GM19468 (cell line): ENCODE data around the gene CRACR2B.

ENCODE experiments used
- ATAC-seq: cut with Tn5 transposase; IDR thresholded peaks from one replicate; pipeline ENCODE4 v1.9.1; 2021; ENCODE audit warnings: mild to moderate bottlenecking, moderate library complexity, moderate number of reproducible peaks; ENCODE audit not compliant: unreplicated experiment; ENCODE audit errors: extremely low read depth

The CRACR2B gene

GRCh38 chr11:824942-825341, 2.8 kb upstream of the CRACR2B start:
- ATAC-seq = no peak

GRCh38 chr11:825366-826226, 2.1 kb upstream of the CRACR2B start:
- ATAC-seq = no peak

GRCh38 chr11:826227-826621, 1.5 kb upstream of the CRACR2B start:
- ATAC-seq = no peak

- no peak for ATAC-seq
Measured at GRCh38 chr11:826836-827145, 928 bp upstream of the CRACR2B start.

- ATAC-seq = no peak
Measured at GRCh38 chr11:827146-827896, 398 bp upstream of the CRACR2B start.

- ATAC-seq = no peak
Measured at GRCh38 chr11:828506-829175, 922 bp downstream of the CRACR2B start.

GRCh38 chr11:829176-829846, 1.6 kb downstream of the CRACR2B start:
- no peak for ATAC-seq

GRCh38 chr11:829847-830294, 2.2 kb downstream of the CRACR2B start:
- no peak for ATAC-seq

- no peak for ATAC-seq
Measured at GRCh38 chr11:830295-831117, 2.8 kb downstream of the CRACR2B start.

- no peak for ATAC-seq
Measured at GRCh38 chr11:831118-831864, 3.6 kb downstream of the CRACR2B start.

- ATAC-seq = no peak
Measured at GRCh38 chr11:831961-832528, 4.3 kb downstream of the CRACR2B start.

- no peak for ATAC-seq
Measured at GRCh38 chr11:832529-833113, 4.9 kb downstream of the CRACR2B start, which contains the start of gene CD151. Gene CD151, plus strand, starts transcription at chr11:832952. Its CDS starts 3,118 bp downstream, at chr11:836070.

- no peak for ATAC-seq
Measured at GRCh38 chr11:833114-833791, 5.5 kb downstream of the CRACR2B start.

- ATAC-seq = no peak
Measured at GRCh38 chr11:833849-834311, 6.2 kb downstream of the CRACR2B start.

GRCh38 chr11:834371-835316, 6.9 kb downstream of the CRACR2B start:
- ATAC-seq = no peak

GRCh38 chr11:836274-836673, 8.6 kb downstream of the CRACR2B start:
- ATAC-seq = no peak
